ENCODE measurements around the gene ARHGEF1.

GRCh38 chr19:41907994-41908615 is 25.1 kb downstream of the ARHGEF1 start:
- no peak for TF ChIP-seq CTCF (IDR thresholded peaks at IDR 0.05)
- no peak for TF ChIP-seq EZH2 (IDR thresholded peaks at IDR 0.05; ENCODE audit: borderline replicate concordance, insufficient read depth, low read depth, low read length, poor library complexity, severe bottlenecking)
